ENCODE data around the gene TYMP.

TYMP gene, protein sequence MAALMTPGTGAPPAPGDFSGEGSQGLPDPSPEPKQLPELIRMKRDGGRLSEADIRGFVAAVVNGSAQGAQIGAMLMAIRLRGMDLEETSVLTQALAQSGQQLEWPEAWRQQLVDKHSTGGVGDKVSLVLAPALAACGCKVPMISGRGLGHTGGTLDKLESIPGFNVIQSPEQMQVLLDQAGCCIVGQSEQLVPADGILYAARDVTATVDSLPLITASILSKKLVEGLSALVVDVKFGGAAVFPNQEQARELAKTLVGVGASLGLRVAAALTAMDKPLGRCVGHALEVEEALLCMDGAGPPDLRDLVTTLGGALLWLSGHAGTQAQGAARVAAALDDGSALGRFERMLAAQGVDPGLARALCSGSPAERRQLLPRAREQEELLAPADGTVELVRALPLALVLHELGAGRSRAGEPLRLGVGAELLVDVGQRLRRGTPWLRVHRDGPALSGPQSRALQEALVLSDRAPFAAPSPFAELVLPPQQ

DNA sequence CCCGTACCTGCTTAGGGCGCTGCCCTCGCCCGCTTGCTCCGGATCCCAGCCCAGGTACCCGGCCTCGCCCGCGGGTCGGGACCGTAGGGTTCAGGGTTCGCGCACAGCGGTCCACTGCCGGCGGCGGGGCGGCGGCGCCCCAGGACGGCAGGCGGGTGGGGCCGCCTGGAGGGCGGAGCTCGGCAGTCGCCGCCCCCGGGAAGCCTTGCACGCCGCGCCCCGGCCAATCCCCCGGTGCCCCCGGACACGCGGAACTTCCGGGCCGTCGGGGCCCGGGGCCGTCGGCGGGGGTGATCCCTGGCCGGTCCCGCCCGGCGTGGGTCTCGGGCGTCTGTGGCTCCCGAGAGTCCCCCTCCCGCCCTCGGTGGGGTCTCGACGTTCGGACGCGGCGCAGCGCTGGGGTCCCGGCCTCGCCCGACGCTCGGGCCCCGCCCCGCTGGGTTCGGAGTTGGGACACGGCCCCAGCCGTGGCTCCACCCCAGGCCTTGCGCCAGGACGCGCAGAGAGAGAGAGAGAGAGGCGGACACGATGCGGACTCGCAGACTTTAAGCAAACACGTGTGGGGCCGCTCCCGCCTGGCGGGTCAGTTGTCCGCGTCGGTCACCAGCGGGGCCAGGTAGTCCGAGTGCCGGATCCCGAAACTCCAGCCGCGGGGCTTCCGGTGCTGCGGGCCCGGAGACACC is at the start of gene TYMP:
TSS of gene TYMP (minus strand) at position 116 of the 683 bp plus-strand sequence. CDS start 303 bp downstream, outside the sequence.
- DNase-seq (ENCODE audit: low spot score), result no peak

DNA sequence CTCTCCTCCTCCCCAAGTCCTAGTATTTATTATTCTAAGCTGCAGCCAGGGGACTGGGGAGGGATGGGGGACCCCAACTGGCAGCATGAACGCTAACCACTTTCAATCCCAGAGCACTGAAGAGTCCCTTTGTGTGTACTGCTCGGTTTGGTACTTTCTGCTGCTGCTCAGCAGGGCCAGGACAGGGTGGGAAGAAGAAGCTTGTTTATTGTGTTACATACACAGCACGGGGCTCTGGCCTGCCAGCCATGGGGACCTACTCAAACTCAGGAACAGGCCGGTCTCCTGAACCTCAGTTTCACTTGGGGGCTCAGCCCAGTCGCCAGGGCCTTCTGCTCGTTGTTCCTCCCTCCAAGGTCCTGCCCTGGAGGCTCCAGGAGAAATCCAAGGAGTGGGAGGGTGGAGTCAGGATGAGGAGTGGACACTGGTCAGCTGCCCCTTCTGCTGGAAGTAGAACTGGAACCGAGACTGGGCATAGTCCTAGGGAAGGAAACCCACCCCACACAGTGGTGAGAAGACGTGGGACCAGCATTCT is 49.0 kb upstream of the TYMP start:
- DNase-seq (ENCODE audit: low spot score), result no peak

DNA sequence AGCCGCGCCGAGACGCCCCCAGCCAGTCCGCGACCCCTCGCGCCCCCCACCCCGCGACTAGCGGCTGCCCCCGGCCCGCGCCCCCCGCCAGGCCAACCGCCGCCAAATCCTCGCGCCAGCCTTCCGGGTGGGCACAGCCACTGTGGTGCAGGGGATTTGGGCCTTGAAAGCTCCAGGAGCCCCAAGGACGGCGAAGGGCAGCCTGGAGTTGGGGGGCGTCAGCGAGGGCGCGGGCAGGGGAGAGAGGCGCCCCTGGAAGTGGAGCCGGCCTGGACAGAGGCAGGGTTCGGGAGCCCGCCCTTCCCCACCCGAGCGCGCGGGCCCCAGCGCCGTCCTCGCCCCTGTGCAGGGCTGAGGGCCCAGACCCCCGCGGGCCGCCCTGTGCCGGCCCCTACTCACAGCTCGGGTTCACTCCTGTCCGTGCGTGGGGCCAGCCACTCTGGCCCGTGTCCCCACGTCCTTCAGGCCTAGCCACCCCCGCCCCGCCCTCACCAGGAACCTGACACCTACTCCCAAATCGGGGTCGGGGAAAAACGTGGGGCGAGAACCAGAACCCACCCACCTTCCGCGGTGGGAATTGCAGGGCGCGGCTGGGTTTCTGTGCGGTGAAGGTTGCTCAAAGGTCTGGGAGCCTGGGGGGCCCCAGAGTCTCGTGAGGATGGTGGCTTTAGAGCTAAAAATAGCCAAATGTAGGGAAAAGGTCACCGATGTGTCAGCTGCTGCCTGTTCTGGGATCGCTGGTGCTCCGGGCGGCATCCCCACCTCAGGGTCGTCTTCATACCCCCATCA is 48.4 kb upstream of the TYMP start, which contains the start of gene CPT1B:
TSS of gene CPT1B (minus strand) at position 441 of the 789 bp plus-strand sequence. CDS start 512 bp downstream, outside the sequence.
- DNase-seq (ENCODE audit: low spot score), result no peak

DNA sequence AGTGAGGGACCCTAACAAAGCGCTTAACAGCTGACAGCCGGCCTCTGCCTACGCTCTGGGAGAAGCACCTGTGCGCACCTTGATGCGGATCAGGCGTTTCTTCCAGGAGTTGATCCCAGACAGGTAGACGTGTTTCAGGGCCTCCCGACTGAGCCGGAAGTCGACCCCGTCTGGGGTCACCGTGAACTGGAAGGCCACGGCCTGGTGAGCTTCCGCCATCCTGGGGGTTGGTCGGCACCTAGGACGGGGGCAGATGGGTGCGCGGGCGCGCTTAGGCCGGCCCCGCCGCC is 47.8 kb upstream of the TYMP start:
- no peak for DNase-seq (ENCODE audit: low spot score)

DNA sequence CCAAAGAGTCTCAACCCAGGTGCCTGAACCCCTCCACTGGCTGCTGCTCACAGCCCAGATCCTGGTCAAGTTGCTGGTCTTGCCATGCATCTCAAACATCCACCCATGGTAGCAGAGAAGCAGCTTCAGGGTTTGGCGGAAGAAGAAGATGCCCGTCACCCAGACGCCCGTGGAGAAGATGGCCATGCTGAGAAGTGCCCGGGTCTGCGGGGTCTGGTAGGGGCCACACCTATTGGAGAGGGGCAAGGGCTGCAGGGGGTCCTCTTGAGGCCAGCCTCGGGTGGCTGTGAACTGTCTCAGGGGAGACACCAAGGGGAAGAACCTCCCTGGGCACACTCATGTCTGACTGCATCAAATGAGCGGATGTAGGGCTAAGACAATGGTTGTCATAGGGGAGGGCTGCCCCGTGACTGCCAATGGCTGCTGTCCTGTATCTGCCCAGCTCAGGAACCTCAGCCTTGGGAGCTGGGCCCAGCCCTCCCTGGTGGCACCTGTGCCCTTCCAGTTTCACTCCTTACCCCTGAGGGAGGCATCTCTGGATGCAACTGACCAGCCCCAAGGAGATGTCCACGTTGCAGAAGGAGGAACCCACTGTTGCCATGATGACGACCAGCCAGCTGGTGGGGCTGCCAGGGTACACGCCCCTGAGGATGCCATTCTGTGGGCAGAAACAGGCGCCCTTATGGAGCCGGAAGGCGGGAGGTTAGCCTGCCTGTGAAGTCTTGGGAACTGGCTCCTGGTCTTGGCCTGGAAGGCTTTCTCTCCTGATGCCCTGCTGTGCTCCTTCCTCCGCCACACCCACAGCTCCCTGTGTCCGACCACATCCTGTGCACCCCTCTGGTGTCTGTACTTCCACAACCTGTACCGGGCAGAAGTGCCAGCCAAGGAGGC is 47.2 kb upstream of the TYMP start:
- DNase-seq (ENCODE audit: low spot score), result no peak

DNA sequence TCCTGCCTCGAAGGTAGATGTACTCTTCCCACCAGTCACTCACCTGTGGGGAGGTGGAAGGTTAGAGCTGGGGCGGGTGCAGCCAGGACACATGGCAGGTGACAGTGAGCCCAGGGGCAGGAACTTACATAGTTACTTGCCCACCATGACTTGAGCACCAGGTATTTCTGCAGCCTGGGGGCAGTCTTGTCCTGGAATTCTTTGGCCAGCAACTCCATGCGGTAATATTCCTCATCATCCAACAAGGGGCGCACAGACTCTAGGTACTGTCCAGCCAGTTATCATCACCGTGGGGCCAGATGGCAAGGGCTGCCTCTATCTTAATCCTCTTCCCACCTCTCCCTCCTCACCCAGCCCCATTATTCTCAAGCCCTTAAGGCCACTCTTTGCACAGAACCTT is 46.3 kb upstream of the TYMP start:
- DNase-seq (ENCODE audit: low spot score), result no peak

DNA sequence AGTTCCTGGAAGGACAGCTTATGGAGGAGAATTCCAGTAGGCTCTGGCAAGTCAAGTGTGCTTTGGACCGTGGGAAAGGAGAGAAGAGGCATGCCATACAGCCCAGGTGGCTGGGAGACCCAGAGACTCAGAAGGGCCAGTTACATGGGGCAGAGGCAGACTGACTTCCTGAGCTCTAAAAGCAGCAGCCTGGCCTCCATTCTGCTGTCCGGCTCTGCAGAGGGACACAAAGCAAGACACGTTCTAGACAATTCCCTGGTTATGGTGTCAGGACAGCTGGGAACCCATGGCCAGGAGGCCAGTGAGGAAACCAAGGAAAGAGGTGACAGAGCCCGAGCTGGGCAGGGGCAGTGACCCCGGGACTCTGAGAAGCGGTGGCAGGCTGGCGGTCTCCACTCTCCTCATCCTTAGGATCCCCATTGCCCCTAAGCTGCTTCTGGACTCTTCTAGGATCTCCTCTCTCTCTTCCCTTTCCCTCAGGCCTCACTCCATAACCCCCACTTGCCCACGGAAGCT is 45.7 kb upstream of the TYMP start:
- no peak for DNase-seq (ENCODE audit: low spot score)

DNA sequence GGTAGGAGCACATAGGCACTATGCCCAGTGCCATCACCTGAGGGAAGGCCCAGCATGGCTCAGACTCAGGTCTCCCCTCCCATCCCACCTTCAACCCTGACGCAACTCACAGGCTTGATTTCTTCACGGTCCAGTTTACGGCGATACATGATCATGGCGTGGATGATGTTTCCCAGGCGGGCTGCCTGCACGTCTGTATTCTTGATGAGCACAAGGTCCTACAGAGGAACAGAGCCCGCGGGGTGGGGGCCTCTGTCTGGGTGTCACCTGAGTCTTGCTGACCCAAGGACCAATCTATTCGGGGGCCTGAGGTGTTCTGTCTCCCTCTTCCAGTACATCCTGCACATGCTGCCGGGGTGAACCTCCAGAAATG is 44.6 kb upstream of the TYMP start:
- DNase-seq (ENCODE audit: low spot score), result no peak

DNA sequence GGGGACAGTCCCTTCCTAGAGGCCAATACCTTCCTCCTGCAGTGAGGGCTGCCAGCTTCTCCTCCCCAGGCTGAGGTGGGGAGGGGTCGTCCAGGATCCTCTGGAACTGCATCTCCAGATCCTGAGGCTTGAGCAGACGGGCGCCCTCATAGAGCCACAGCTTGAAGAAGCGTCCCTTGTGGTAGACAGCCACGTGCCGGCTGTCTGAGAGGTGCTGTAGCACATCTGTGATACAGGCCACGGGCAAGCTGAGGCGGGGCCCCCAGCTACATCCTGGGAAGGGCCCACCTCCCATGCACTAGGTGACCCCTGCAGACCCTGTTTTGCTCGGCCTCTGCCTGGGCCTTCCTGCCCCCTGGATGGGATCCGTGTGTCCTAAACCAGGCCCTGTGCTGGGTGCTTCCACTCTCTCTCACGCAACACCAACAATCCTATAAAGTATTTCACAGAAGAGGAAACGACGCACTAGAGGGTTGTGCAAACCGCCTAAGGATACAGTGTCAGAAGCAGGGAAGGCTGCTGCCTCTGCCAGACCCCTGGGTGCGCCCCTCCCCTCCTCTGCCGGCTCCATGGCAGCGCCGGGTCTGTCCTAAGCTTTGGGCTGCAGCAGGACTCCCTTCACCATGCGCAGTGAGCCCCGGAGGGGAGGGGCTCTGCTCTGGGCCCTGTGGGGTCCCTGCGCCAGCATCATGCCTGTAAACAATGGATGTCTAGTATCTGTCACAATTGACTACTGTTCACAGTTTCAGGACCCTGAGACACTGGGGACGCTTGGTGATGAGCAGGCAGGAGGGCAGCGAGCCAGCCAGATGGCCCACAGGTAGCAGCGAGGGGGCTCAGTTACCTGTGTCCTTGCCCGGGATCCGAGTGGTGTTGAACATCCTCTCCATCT is 43.9 kb upstream of the TYMP start:
- no peak for DNase-seq (ENCODE audit: low spot score)

DNA sequence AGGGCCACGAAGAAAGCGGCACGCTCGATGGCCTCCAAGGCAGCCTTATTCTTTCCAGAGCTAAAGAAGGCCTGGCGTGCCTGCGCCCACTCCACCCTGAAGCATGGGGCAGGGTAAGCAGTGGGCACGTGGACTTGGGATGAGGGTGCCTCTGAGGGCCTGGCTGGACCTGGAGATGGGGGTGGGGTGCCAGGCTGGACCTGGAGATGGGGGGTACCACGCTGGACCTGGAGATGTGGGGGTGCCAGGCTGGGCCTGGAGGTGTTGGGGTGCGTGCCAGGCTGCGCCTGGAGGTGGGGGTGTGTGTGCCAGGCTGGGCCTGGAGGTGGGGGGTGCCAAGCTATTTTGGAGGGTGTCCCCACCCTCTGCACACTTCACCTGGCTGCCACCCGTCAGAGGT is 43.2 kb upstream of the TYMP start:
- no peak for DNase-seq (ENCODE audit: low spot score)

DNA sequence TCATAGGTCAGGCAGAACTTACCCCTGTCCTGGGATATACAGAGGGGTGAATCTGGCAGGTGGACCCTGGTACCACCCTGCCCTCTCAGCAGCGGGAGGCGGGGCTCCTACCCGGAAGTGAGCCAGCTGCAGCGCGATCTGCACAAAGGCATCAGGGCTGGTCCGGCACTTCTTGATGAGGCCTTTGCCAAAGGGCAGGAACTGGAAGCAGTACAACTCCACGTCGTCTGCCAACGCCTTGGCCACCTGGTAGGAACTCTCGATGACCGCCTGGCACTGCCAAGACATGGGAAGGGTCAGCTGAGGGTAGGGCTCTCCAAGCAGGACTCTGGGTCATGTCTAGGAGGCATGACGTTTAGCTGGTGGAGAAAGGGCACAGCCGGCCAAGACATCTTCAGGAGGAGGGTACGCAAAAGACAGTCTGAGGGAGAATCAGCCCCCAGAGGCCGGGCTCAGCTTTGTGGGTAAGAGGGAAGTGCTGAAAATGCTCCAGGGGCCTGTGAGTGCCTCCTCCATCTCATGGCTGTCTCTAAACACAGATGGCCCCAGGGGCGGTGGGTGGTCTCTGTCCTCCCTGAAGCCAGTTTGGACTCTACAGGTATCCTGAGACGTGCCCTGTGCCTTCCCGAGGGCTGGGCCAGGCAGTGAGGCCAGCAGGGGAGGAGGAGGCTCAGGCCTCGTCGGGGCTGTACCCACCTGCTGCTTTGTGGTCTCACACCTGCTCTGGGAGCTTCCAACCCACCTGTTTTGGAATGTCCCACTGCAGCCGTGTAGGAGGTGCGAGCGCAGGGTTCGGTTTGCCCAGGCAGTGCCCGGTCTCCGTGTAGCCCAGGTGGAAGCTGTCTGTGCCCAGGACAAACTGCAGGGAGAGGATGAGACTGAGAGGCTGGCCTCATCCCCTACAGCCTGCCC is 41.7 kb upstream of the TYMP start:
- DNase-seq (ENCODE audit: low spot score), result peak; percentile 29

DNA sequence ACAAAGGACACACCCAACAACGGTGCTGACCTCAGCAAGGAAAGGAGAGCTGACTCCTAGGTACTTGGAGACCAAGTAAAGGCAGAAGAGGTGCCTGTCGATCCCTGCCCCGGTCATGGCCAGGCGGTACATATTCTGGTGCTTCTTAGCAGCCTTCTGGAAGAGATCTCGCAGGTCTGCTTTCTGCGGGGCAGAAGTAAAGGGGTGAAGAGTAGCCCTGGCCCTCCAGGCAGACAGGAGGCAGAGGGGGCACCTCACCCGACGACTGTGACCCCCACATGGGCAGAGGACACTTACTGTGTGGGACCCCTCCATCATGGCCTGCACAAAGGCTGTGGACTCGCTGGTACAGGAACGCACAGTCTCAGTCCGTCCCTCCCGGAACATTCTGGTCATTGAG is 41.0 kb upstream of the TYMP start:
- peak; percentile 32 for DNase-seq (ENCODE audit: low spot score)

DNA sequence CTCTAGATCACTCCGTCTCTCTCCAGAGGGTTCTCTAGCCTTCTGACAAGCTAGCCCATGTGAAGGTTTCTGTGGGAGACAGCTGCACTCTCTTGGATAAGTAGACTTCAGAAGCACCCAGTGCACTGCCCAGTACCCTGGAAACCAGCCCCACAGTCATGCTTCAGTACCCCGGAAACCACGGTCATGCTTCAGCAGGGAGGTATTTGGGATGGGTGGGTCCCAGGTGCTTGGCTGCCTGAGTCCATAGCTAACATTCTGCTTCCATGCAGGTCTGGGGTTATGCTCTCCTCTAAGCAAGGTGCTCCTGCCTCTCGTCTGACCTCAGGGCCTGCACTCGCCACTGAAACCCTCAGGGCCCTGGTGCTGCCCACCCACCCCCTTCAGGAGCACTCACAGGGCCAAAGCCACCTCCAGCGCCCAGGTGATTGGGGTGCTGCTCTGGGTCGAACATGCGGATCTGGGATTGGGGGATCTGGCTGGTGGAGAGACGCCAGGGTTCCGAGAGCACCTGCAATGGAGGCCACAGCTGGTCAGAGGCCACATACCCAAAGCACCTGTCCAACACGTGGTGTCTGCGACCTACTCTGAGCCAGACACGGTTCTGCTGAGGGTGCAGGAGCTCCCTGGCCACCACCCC is 40.2 kb upstream of the TYMP start:
- peak; percentile 26 for DNase-seq (ENCODE audit: low spot score)

DNA sequence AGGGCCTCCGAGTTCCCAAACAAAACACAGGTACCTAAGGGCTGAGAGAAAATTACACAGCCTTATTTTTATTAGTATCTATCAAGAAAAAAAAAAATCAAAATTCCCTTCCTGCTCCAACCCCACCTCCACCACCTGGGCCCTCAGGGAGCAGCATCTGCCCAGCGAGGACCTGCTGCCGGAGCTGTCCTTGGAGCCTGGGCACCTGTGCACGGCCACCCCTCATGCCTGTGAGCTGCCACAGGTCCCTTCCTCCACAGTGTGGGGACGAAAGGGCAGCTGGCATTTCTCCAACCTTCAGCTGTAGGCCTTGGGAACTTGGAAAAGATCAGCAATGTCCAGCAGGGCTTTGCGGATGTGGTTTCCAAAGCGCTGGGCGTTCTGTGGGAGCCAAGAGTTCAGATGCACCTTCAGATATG is 39.2 kb upstream of the TYMP start:
- peak; percentile 36 for DNase-seq (ENCODE audit: low spot score)

DNA sequence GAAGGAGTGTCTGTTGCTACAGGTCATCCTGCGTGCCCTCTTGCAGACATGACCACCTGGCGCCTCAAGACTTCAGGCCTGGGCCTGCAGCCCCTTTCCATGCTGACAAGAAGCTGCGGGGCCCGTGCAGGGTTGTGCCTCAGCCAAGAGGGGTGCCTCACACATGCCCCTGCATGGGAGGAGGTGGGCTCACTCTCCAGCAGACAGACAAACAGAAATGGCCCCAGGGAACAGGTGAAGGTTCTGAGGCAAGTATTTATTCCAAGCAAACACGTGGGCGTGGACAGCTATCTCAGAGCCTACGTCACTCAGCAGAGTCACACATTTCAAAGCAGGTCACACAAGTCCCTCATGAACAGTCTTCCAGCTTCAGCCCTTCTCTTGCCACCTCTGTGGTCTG is 38.8 kb upstream of the TYMP start:
- DNase-seq (ENCODE audit: low spot score), result peak; percentile 38

DNA sequence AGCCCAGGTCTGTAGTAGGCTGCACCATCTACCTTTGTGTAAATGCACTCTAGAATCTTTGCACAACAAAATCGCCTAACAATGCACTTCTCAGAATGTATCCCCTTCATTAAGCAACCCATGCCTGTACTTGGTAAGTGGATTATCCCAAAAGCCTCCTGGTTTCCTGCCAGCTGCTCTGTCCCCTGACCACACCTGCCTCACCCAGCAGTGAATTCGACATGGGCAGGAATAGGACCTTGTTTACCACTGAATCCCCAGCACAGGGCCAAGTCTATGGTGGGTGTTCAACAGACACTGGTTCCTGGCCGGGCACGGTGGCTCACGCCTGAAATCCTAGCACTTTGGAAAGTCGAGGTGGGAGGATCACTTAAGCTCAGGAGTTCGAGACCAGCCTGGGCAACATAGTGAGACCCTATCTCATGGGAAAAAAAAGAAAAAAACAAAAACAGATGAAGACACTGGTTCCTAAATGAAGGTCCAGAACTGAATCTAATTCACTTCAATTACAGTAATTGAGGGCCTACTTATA is 38.0 kb upstream of the TYMP start:
- no peak for DNase-seq (ENCODE audit: low spot score)

DNA sequence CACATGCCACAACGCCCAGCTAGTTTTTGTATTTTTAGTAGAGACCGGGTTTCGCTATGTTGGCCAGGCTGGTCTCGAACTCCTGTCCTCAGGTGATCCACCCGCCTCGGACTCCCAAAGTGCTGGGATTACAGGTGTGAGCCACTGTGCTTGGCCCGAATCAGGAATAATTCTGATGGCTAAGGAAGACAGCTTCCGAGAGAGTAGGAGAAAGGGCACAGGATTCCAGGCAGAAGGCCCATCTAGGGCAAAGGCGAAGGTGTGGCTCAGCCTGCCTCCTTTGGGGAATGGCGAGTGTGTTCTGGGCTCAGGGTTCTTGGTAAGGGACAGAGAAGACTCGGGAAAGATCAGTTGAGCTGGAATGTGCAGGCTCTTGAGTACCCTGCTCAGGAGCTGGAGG is 34.5 kb upstream of the TYMP start:
- DNase-seq (ENCODE audit: low spot score), result no peak

DNA sequence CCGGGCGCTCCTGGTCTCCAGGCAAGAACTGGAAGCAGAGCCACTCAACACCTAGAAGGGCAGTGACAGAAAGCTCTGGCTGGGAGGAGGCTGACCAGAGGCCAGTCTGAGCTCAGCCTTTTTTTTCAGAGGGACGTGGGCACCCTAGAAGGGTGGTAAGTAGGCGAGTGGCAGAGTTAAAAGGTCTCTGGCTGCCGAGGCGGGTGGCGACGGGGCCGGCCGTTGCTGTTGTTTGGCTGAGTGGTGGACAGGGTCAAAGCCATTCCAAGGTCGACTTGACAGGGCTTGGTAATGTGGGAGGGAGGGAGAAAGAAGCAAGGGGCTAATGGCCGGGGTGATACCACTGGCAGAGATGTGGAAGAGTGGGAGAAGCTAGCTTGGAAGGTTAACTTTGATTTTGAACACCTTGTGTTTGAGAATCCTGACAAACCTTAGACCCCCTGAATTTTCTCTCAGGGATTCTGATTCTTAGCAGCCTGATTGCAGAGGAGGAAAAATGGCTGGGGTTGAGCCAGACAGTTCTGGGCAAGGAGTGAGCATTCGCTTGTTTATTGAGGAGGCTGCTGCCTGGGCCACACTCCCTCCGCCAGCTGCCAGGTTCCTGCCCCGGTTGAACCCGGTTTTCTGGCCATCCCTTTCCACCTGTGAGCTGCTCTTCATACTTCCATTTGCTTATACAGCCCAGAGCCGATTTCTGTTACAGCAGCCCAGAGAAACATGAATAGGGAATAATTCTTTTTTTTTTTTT is 33.8 kb upstream of the TYMP start:
- no peak for DNase-seq (ENCODE audit: low spot score)

Measured in ecto neural progenitor cell (in vitro differentiated cells).